Fibroblast of the aortic adventitia (primary cell): Measurements from ENCODE around the gene AOC3. TPM values are rescaled to one million over a fixed set of nuclear protein-coding genes. Genes with fewer than 3 reads are reported as not detected.

Source experiments
- DNase-seq: peaks from one replicate; pipeline ENCODE4 v3.0.0-alpha.2; 2010; ENCODE audit warnings: low read depth
- H3K4me3 ChIP-seq: 2 replicates; pipeline ENCODE4 v1.5.1; 2011; ENCODE audit warnings: low read depth, mild to moderate bottlenecking, control low read depth, low read length, moderate library complexity
- total RNA-seq: library from RNA; depleted of rRNA; stranded (reverse); fragments of >200 nt; gene quantifications from 2 replicates; pipeline ENCODE4 v1.2.3, GENCODE V29; 2012; ENCODE audit warnings: low replicate concordance
- TF ChIP-seq, protein P1 (sequence below): IDR thresholded peaks from 2 replicates; pipeline ENCODE4 v1.5.1; 2011; ENCODE audit warnings: mild to moderate bottlenecking, low read length, control low read depth, inconsistent platforms; ENCODE audit not compliant: insufficient read depth

Gene AOC3
- total RNA-seq, 1 donor, result under 0.01 TPM

DNA sequence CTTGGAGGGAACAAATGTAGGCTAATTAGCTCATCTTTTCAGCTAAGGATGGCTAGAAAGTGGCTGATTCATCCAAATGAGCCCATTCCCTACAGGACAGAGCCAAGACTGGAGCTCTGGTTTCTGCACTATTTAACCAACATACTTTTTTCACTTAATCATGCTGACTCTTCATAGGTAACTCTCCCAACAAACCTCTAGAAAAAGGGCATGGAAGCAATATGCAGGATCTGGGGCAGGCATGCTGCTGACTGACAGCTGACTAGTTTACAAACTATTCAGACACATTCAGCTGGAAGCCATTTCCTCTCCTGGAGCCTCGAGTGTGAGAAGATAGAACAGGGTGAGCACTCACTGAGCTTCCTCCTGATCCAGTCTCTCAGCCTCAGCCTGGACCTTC lies 33.1 kb upstream of the AOC3 start:
- TF ChIP-seq, protein P1, sequence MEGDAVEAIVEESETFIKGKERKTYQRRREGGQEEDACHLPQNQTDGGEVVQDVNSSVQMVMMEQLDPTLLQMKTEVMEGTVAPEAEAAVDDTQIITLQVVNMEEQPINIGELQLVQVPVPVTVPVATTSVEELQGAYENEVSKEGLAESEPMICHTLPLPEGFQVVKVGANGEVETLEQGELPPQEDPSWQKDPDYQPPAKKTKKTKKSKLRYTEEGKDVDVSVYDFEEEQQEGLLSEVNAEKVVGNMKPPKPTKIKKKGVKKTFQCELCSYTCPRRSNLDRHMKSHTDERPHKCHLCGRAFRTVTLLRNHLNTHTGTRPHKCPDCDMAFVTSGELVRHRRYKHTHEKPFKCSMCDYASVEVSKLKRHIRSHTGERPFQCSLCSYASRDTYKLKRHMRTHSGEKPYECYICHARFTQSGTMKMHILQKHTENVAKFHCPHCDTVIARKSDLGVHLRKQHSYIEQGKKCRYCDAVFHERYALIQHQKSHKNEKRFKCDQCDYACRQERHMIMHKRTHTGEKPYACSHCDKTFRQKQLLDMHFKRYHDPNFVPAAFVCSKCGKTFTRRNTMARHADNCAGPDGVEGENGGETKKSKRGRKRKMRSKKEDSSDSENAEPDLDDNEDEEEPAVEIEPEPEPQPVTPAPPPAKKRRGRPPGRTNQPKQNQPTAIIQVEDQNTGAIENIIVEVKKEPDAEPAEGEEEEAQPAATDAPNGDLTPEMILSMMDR, result no peak
- no peak overlapping the region for H3K4me3 ChIP-seq
- no peak for DNase-seq

DNA sequence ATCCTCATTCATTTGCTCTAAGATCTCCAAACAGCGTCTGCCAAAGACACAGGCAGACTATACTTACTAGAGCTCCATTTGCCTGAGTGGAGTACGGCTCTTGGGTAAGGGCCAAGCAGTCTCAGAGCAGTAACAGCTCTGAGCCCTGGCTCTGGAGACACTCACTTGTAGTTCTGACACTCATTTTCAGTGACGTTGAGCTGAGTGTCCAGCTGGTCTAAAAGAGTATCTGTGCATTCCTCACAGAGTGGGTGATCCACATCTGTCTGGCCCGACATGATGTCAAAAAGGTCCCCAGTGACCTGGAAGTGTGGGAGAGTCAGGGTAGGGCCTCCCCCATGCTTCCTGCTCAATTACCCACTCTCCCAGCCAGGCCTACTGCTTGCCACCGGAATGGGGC lies 32.6 kb upstream of the AOC3 start:
- DNase-seq, result no peak
- H3K4me3 ChIP-seq, result no peak overlapping the region

DNA sequence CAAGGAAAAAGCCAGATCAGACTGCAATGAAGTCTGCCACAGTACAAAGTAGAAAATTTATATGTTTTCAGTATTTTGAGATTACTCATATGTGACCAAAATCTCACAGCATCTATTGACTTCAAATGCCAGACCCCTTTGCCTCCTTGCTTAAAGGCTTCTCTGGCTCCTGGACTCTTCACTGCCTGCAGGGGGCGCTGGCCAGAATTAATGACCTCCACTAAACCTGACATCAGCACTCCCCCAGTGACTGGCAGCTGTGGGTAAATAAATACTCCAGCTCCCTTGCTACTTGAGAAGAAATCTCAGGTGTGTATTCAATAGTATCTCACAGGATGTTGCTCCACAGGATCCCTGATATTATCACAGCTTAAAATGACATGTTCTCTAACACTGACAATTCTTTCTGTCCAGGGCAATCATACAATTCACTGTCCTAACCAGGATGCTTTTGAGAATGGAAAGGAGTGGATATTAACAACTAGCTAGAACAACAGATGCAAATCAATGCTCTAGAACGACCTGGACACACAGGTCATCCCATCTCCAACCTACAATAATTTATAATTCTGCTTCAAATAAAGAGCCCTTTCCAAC lies 31.0 kb upstream of the AOC3 start:
- peak; percentile 46 for DNase-seq
- no peak overlapping the region for H3K4me3 ChIP-seq
- TF ChIP-seq, protein P1, result peak; percentile 75

More for the DNA sequence above, 32.6 kb upstream of the AOC3 start:
- TF ChIP-seq, protein P1, result no peak

DNA sequence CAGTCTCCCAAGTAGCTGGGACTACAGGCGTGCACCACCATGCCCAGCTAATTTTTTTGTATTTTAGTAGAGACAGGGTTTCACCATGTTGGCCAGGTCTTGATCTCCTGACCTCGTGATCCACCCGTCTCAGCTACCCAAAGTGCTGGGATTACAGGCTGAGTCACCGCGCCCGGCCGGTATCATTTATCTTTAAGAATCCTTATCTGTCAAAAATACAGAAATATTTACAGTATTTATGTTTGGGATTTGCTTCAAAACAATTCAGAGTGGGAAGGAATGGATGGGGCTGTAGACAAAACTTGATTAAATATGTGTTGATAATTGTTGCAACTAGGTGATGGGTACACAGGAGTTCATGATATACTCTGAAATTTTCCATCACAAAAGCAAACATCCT lies 29.8 kb upstream of the AOC3 start:
- TF ChIP-seq, protein P1, result no peak
- no peak overlapping the region for H3K4me3 ChIP-seq
- no peak for DNase-seq

DNA sequence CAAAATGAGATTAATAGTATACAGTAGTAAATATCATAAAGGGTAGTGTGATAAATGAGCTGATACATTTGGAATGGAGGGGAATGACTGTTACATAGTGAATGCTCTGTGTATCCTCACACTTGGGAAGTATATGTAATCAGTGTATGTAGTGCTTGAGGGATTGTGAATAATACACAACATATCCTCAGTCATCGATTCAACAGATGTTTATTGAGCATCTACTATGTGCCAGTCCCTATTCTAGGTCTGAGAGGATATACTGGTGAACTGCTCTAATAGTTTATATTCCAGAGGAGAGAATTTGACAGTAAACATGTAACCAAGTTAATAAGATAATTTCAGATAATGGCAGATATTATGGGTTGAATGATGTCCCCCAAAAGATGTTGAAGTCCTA lies 23.5 kb upstream of the AOC3 start:
- TF ChIP-seq, protein P1, result no peak
- H3K4me3 ChIP-seq, result no peak overlapping the region
- no peak for DNase-seq

DNA sequence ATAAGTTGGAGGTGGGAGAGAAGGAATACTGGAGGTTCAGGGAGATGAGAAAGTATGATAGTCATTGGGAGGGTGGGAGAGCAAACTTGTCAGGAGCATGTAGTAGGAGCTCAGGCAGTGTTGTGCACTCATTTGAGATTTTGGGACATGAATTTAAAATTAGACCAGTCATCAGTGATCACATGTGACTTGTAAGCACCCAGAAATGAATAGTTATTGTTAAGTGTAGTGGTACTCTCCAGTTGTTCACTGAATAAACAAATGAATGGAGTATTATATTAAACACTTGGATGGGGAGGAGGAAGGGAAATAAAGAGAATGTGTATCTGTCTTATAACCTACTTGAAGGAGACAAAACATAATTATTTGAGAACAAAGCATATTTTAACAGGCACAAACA lies 20.0 kb upstream of the AOC3 start:
- H3K4me3 ChIP-seq, result no peak overlapping the region
- no peak for DNase-seq
- TF ChIP-seq, protein P1, result no peak
